T-helper 17 cell (primary cell): ENCODE data around the gene MAP2. TPM values are rescaled to one million over a fixed set of nuclear protein-coding genes. Genes with fewer than 3 reads are reported as not detected.

Experiments used
- ATAC-seq: fragments of 150-1000 bp; cut with Tn5 transposase; 2 replicates; pipeline ENCODE4 v1.10.0; 2021; ENCODE audit warnings: mild to moderate bottlenecking, moderate library complexity
- DNase-seq, 3 donors: peaks; one replicate each; pipeline versions ENCODE4 v3.0.0 to v3.0.0-alpha.2; 2020 to 2021
- H3K9me3 ChIP-seq: one replicate; pipeline ENCODE4 v1.7.0; 2013; ENCODE audit warnings: low read length, mild to moderate bottlenecking; ENCODE audit not compliant: control insufficient read depth, poor library complexity, severe bottlenecking
- H3K27ac Mint-ChIP-seq: one replicate; pipeline ENCODE4 v1.8.0; 2022; ENCODE audit warnings: mild to moderate bottlenecking, moderate library complexity, mixed read lengths
- H3K27me3 Mint-ChIP-seq: one replicate; pipeline ENCODE4 v1.8.0; 2022; ENCODE audit warnings: mixed read lengths
- H3K36me3 Mint-ChIP-seq: one replicate; pipeline ENCODE4 v1.8.0; 2022; ENCODE audit warnings: low read depth, mixed read lengths
- H3K4me1 Mint-ChIP-seq: one replicate; pipeline ENCODE4 v1.8.0; 2022; ENCODE audit warnings: mild to moderate bottlenecking, mixed read lengths
- H3K4me3 Mint-ChIP-seq: one replicate; pipeline ENCODE4 v1.8.0; 2022; ENCODE audit warnings: mild to moderate bottlenecking, moderate library complexity, mixed read lengths
- total RNA-seq, 4 donors: library from RNA in 2 of 4; stranded (reverse) in 2 of 4; gene quantifications; one replicate each; pipeline ENCODE4 v1.2.3 and lab custom pipeline; 2022 to 2026

Gene MAP2
- under 1 TPM; 0.17 to 0.94 TPM for total RNA-seq
- 0 reads per million in 2 donors for total RNA-seq (lab: John Stamatoyannopoulos, UW)

- DNase-seq (peak; percentile 12 to 40 (median 16)), ATAC-seq (peak; percentile 95)
- Mint-ChIP-seq H3K4me3 (peak within 1 kb of the TSS; percentile 85), H3K27me3 (peaks cover 28% of the 10 kb centered on the region), H3K27ac (no peak within 1 kb of the TSS), H3K4me1 (peaks cover 11% of the 10 kb centered on the region), H3K36me3 (peaks cover 2% of the 10 kb centered on the region)
- no peaks in the 10 kb centered on the region for H3K9me3 ChIP-seq
These were observed at the start of gene MAP2 for GRCh38 chr2:209423562-209424198. Gene MAP2 (plus strand): TSS chr2:209424047. CDS start chr2:209653171, 229,124 bp downstream.

- DNase-seq, result no peak
- Mint-ChIP-seq H3K36me3 (no peaks in the 10 kb centered on the region), H3K27ac (no peak overlapping the region), H3K4me1 (no peaks in the 10 kb centered on the region), H3K4me3 (no peak overlapping the region), H3K27me3 (no peaks in the 10 kb centered on the region)
- no peaks in the 10 kb centered on the region for H3K9me3 ChIP-seq
- no peak for ATAC-seq
These were observed 47.2 kb upstream of the MAP2 start for GRCh38 chr2:209376686-209377085.

- DNase-seq (no peak), ATAC-seq (no peak)
- no peaks in the 10 kb centered on the region for H3K27me3 Mint-ChIP-seq
- no peaks in the 10 kb centered on the region for H3K9me3 ChIP-seq
- H3K27ac Mint-ChIP-seq, result no peak overlapping the region
- no peak overlapping the region for H3K4me3 Mint-ChIP-seq
- H3K36me3 Mint-ChIP-seq, result no peaks in the 10 kb centered on the region
- H3K4me1 Mint-ChIP-seq, result no peaks in the 10 kb centered on the region
These were observed 43.6 kb upstream of the MAP2 start for GRCh38 chr2:209380293-209380692.

GRCh38 chr2:209381091-209381490 lies 42.8 kb upstream of the MAP2 start:
- H3K36me3 Mint-ChIP-seq, result no peaks in the 10 kb centered on the region
- no peak overlapping the region for H3K27ac Mint-ChIP-seq
- no peak for DNase-seq
- H3K9me3 ChIP-seq, result no peaks in the 10 kb centered on the region
- no peak overlapping the region for H3K4me3 Mint-ChIP-seq
- no peaks in the 10 kb centered on the region for H3K4me1 Mint-ChIP-seq
- ATAC-seq, result no peak
- no peaks in the 10 kb centered on the region for H3K27me3 Mint-ChIP-seq

- no peaks in the 10 kb centered on the region for H3K27me3 Mint-ChIP-seq
- H3K4me3 Mint-ChIP-seq, result no peak overlapping the region
- no peaks in the 10 kb centered on the region for H3K9me3 ChIP-seq
- no peaks in the 10 kb centered on the region for H3K4me1 Mint-ChIP-seq
- H3K36me3 Mint-ChIP-seq, result no peaks in the 10 kb centered on the region
- H3K27ac Mint-ChIP-seq, result no peak overlapping the region
- ATAC-seq (no peak), DNase-seq (no peak)
These were observed 41.1 kb upstream of the MAP2 start for GRCh38 chr2:209382775-209383174.

- H3K4me1 Mint-ChIP-seq, result no peaks in the 10 kb centered on the region
- no peak overlapping the region for H3K4me3 Mint-ChIP-seq
- DNase-seq (no peak), ATAC-seq (no peak)
- H3K27ac Mint-ChIP-seq, result no peak overlapping the region
- H3K27me3 Mint-ChIP-seq, result no peaks in the 10 kb centered on the region
- no peaks in the 10 kb centered on the region for H3K9me3 ChIP-seq
- H3K36me3 Mint-ChIP-seq, result no peaks in the 10 kb centered on the region
These were observed 40.6 kb upstream of the MAP2 start for GRCh38 chr2:209383212-209383611.

- no peak for DNase-seq
- Mint-ChIP-seq H3K27ac (no peak overlapping the region), H3K36me3 (no peaks in the 10 kb centered on the region), H3K27me3 (no peaks in the 10 kb centered on the region), H3K4me1 (no peaks in the 10 kb centered on the region), H3K4me3 (no peak overlapping the region)
- no peaks in the 10 kb centered on the region for H3K9me3 ChIP-seq
- no peak for ATAC-seq
These were observed 36.5 kb upstream of the MAP2 start for GRCh38 chr2:209387389-209387788.

GRCh38 chr2:209388446-209389037 lies 35.3 kb upstream of the MAP2 start:
- no peaks in the 10 kb centered on the region for H3K36me3 Mint-ChIP-seq
- H3K4me1 Mint-ChIP-seq, result no peaks in the 10 kb centered on the region
- H3K9me3 ChIP-seq, result no peaks in the 10 kb centered on the region
- ATAC-seq, result no peak
- H3K27me3 Mint-ChIP-seq, result no peaks in the 10 kb centered on the region
- no peak overlapping the region for H3K27ac Mint-ChIP-seq
- no peak for DNase-seq
- no peak overlapping the region for H3K4me3 Mint-ChIP-seq

GRCh38 chr2:209389171-209389618 lies 34.7 kb upstream of the MAP2 start:
- no peak for ATAC-seq
- no peak overlapping the region for H3K4me3 Mint-ChIP-seq
- H3K4me1 Mint-ChIP-seq, result no peaks in the 10 kb centered on the region
- no peaks in the 10 kb centered on the region for H3K27me3 Mint-ChIP-seq
- H3K9me3 ChIP-seq, result no peaks in the 10 kb centered on the region
- H3K27ac Mint-ChIP-seq, result no peak overlapping the region
- DNase-seq, result no peak
- H3K36me3 Mint-ChIP-seq, result no peaks in the 10 kb centered on the region

GRCh38 chr2:209390839-209391238 lies 33.0 kb upstream of the MAP2 start:
- Mint-ChIP-seq H3K4me1 (no peaks in the 10 kb centered on the region), H3K27ac (no peak overlapping the region), H3K36me3 (no peaks in the 10 kb centered on the region), H3K4me3 (no peak overlapping the region), H3K27me3 (no peaks in the 10 kb centered on the region)
- DNase-seq (no peak), ATAC-seq (no peak)
- H3K9me3 ChIP-seq, result no peaks in the 10 kb centered on the region

- no peaks in the 10 kb centered on the region for H3K4me1 Mint-ChIP-seq
- no peak overlapping the region for H3K4me3 Mint-ChIP-seq
- no peak overlapping the region for H3K27ac Mint-ChIP-seq
- ATAC-seq, result no peak
- H3K9me3 ChIP-seq, result no peaks in the 10 kb centered on the region
- DNase-seq, result no peak
- no peaks in the 10 kb centered on the region for H3K36me3 Mint-ChIP-seq
- no peaks in the 10 kb centered on the region for H3K27me3 Mint-ChIP-seq
These were observed 32.0 kb upstream of the MAP2 start for GRCh38 chr2:209391776-209392401.

GRCh38 chr2:209395229-209395628 lies 28.6 kb upstream of the MAP2 start:
- ATAC-seq, result no peak
- DNase-seq, result no peak
- no peaks in the 10 kb centered on the region for H3K4me1 Mint-ChIP-seq
- no peak overlapping the region for H3K4me3 Mint-ChIP-seq
- no peaks in the 10 kb centered on the region for H3K9me3 ChIP-seq
- no peaks in the 10 kb centered on the region for H3K27me3 Mint-ChIP-seq
- no peaks in the 10 kb centered on the region for H3K36me3 Mint-ChIP-seq
- H3K27ac Mint-ChIP-seq, result no peak overlapping the region

- no peaks in the 10 kb centered on the region for H3K9me3 ChIP-seq
- Mint-ChIP-seq H3K4me1 (no peaks in the 10 kb centered on the region), H3K27me3 (no peaks in the 10 kb centered on the region), H3K4me3 (no peak overlapping the region), H3K36me3 (no peaks in the 10 kb centered on the region), H3K27ac (no peak overlapping the region)
- no peak for ATAC-seq
- no peak for DNase-seq
These were observed 28.2 kb upstream of the MAP2 start for GRCh38 chr2:209395652-209396051.

GRCh38 chr2:209398463-209398862 lies 25.4 kb upstream of the MAP2 start:
- no peaks in the 10 kb centered on the region for H3K4me1 Mint-ChIP-seq
- ATAC-seq (no peak), DNase-seq (no peak)
- H3K27me3 Mint-ChIP-seq, result no peaks in the 10 kb centered on the region
- H3K9me3 ChIP-seq, result no peaks in the 10 kb centered on the region
- H3K4me3 Mint-ChIP-seq, result no peak overlapping the region
- no peaks in the 10 kb centered on the region for H3K36me3 Mint-ChIP-seq
- no peak overlapping the region for H3K27ac Mint-ChIP-seq
